Right lobe of liver (tissue), 6 donors: ENCODE results near the gene CRYBG3. TPM values are rescaled to one million over a fixed set of nuclear protein-coding genes. Genes with fewer than 3 reads are reported as not detected.
A peak's percentile ranks its signal among the peaks of the same experiment; 100 is the strongest.

Source experiments
- ATAC-seq, 4 donors: fragments of 200-7000 bp; cut with Tn5 transposase; one replicate each; pipeline ENCODE4 v1.9.1; 2020; ENCODE audit warnings: mild to moderate bottlenecking in 4 of 4, moderate library complexity in 4 of 4
- DNase-seq, 3 donors: peaks; one replicate each; pipeline ENCODE4 v3.0.0-alpha.2; 2020
- H3K27ac ChIP-seq, 3 donors: fragments of 200-600 bp; one replicate each; pipeline ENCODE4 v1.8.0; 2022
- H3K27me3 ChIP-seq, 2 donors: fragments of 200-600 bp; one replicate each; pipeline ENCODE4 v1.8.0; 2022
- H3K36me3 ChIP-seq, 4 donors: fragments of 200-600 bp; sonication (generic) in 1 of 4; one replicate each; pipeline versions ENCODE4 v1.5.1 to v1.8.0; 2017 to 2022; ENCODE audit warnings: control low read depth in 1 of 4
- H3K4me1 ChIP-seq, 4 donors: fragments of 200-600 bp; sonication (generic) in 1 of 4; one replicate each; pipeline versions ENCODE4 v1.5.1 to v1.8.0; 2017 to 2022; ENCODE audit warnings: control low read depth in 1 of 4
- H3K4me3 ChIP-seq, 3 donors: fragments of 200-600 bp; one replicate each; pipeline ENCODE4 v1.8.0; 2022
- H3K9me3 ChIP-seq, 4 donors: fragments of 200-600 bp; sonication (generic) in 1 of 4; one replicate each; pipeline versions ENCODE4 v1.5.1 to v1.8.0; 2017 to 2022; ENCODE audit warnings: control low read depth in 1 of 4
- CTCF ChIP-seq, 4 donors: fragments of 200-600 bp in 3 of 4; fragments of 450-650 bp in 1 of 4; IDR thresholded peaks; one replicate each; pipeline versions ENCODE4 v1.5.1 to v1.8.0; 2016 to 2022; ENCODE audit warnings: antibody characterized with exemption in 4 of 4, mild to moderate bottlenecking in 2 of 4
- POLR2A ChIP-seq: fragments of 450-650 bp; IDR thresholded peaks from one replicate; pipeline ENCODE4 v1.6.1; 2017; ENCODE audit warnings: antibody characterized with exemption, mild to moderate bottlenecking
- WGBS: methylation state at CpG from one replicate; pipeline ENCODE4 v1.1.6; 2018; ENCODE audit warnings: low coverage, low lambda C conversion rate; ENCODE audit not compliant: insufficient coverage; ENCODE audit errors: missing lambda C conversion rate; 5-methylcytosine and 5-hydroxymethylcytosine counted together
- intact Hi-C, 2 donors: fragments of 100-400 bp; cut with DNase I; formaldehyde crosslinking; loops; one replicate each; pipeline versions ENCODE4 v1.11.2 to v1.14.1; 2022
- total RNA-seq, 6 experiments: library from RNA; depleted of rRNA in 2 of 6; stranded (reverse); fragments of >200 nt in 2 of 6; fragmentation: NEBNext Ultra II Directional in 3 of 6; extraction: Animal tissue kit (Norgen Biotek cat#: 25700) in 3 of 6; gene quantifications; one replicate each; pipeline versions ENCODE4 v1.1.0 to v1.2.4, GENCODE V29; 2016 to 2023
- donor health status: DM: no; HTN: yes; CAD: no.
- donor health status: DM: no; HTN: no; CAD: no.
- donor health status: DM: no; HTN: no; CAD: no.
- donor health status: DM: no; HTN: yes; CAD: no.
- donor health status: DM: no; HTN: yes; CAD: no.

Gene CRYBG3
- total RNA-seq, 6 experiments from 2014 or later: 4.7 to 10.2 (median 5.0) TPM

GRCh38 chr3:97974996-97975395, 153.2 kb downstream of the CRYBG3 start:
- intact Hi-C loops: no loop called here
- WGBS: 65% methylated on average over 3 of the region's 3 CpGs
- ATAC-seq (no peak), DNase-seq (no peak)
- Histone ChIP-seq H3K4me1 (peaks cover 0 to 9% (median 3%) of the 10 kb centered on the region in 4 donors), H3K27ac (no peak overlapping the region), H3K4me3 (no peak overlapping the region), H3K27me3 (no peaks in the 10 kb centered on the region), H3K9me3 (no peaks in the 10 kb centered on the region), H3K36me3 (no peaks in the 10 kb centered on the region)
- TF ChIP-seq CTCF (IDR thresholded peaks at IDR 0.05): no peak
- TF ChIP-seq POLR2A: no peak

- Histone ChIP-seq H3K4me1 (peaks cover 0 to 9% (median 3%) of the 10 kb centered on the region in 4 donors), H3K36me3 (no peaks in the 10 kb centered on the region), H3K4me3 (no peak overlapping the region), H3K27ac (no peak overlapping the region), H3K9me3 (no peaks in the 10 kb centered on the region), H3K27me3 (no peaks in the 10 kb centered on the region)
- WGBS: 91% methylated on average over 1 of the region's 1 CpG
- ATAC-seq (no peak), DNase-seq (no peak)
- intact Hi-C loops: no loop called here
- TF ChIP-seq POLR2A (no peak), CTCF (IDR thresholded peaks at IDR 0.05) (peak in 1 of 4 donors; percentile 3)
These were observed 153.7 kb downstream of the CRYBG3 start for GRCh38 chr3:97975466-97975865.

GRCh38 chr3:97979610-97980009, 157.8 kb downstream of the CRYBG3 start:
- WGBS: 84% methylated on average over 3 of the region's 3 CpGs
- H3K27ac ChIP-seq: no peak overlapping the region
- H3K4me3 ChIP-seq: no peak overlapping the region
- H3K9me3 ChIP-seq: no peaks in the 10 kb centered on the region
- DNase-seq: no peak
- no peaks in the 10 kb centered on the region for H3K36me3 ChIP-seq
- ATAC-seq: no peak
- TF ChIP-seq POLR2A: no peak
- no peak for TF ChIP-seq CTCF (IDR thresholded peaks at IDR 0.05)
- intact Hi-C loops: no loop called here
- peaks cover 0 to 20% (median 0%) of the 10 kb centered on the region in 4 donors for H3K4me1 ChIP-seq
- no peaks in the 10 kb centered on the region for H3K27me3 ChIP-seq

- Histone ChIP-seq H3K27me3 (no peaks in the 10 kb centered on the region), H3K36me3 (no peaks in the 10 kb centered on the region), H3K4me3 (no peak overlapping the region), H3K9me3 (no peaks in the 10 kb centered on the region), H3K27ac (peak overlapping the region in 2 of 3 donors; percentile 56 to 61), H3K4me1 (peaks cover 0 to 20% (median 0%) of the 10 kb centered on the region in 4 donors)
- peak; percentile 79 to 92 (median 82) for ATAC-seq
- WGBS: 20% methylated on average over 3 of the region's 3 CpGs
- no peak for TF ChIP-seq CTCF (IDR thresholded peaks at IDR 0.05)
- TF ChIP-seq POLR2A: no peak
- no peak for DNase-seq
- intact Hi-C loops: no loop called here
These were observed 160.1 kb downstream of the CRYBG3 start for GRCh38 chr3:97981886-97982285.
